Measurements from ENCODE around the gene GPR27. TPM values are rescaled to one million over a fixed set of nuclear protein-coding genes. Genes with fewer than 3 reads are reported as not detected.

Gene GPR27
- total and polyA plus RNA-seq, 2 experiments from 2014 or later: 2.9 to 3.1 TPM

Other genes starting within 250 kb of the GPR27 start
- gene FOXP1, start 170.1 kb upstream of the GPR27 start, total RNA-seq: 94.2 and 99.8 TPM in 2 replicates
- gene FOXP1, start 170.1 kb upstream of the GPR27 start, polyA plus RNA-seq: 76.8 and 91.5 TPM in 2 replicates
- gene EIF4E3, start 28.5 kb upstream of the GPR27 start, total RNA-seq: 4.1 and 5.4 TPM in 2 replicates
- gene EIF4E3, start 28.5 kb upstream of the GPR27 start, polyA plus RNA-seq: 6.6 and 7.4 TPM in 2 replicates
- gene PROK2, start 31.3 kb downstream of the GPR27 start, total RNA-seq: not detected in 2 replicates
- gene PROK2, start 31.3 kb downstream of the GPR27 start, polyA plus RNA-seq: 0.29 TPM in 1 of 2 replicates, not detected in the other

Data from hepatocyte (in vitro differentiated cells).